Left ventricle myocardium inferior (tissue), 1 donor: Measurements from ENCODE around the gene SLC28A1. TPM values are rescaled to one million over a fixed set of nuclear protein-coding genes. Genes with fewer than 3 reads are reported as not detected.
A peak's percentile ranks its signal among the peaks of the same experiment; 100 is the strongest.

Experiments used
- DNase-seq: peaks from one replicate; pipeline ENCODE4 v3.0.0-alpha.2; 2020
- H3K27ac ChIP-seq: fragments of 200-600 bp; replicated peaks from 2 replicates; pipeline ENCODE4 v1.8.0; 2021
- H3K27me3 ChIP-seq: fragments of 200-600 bp; 2 replicates; pipeline ENCODE4 v1.8.0; 2021; ENCODE audit warnings: low read depth
- H3K36me3 ChIP-seq: fragments of 200-600 bp; 2 replicates; pipeline ENCODE4 v1.8.0; 2021
- H3K4me1 ChIP-seq: fragments of 200-600 bp; 2 replicates; pipeline ENCODE4 v1.8.0; 2021
- H3K4me3 ChIP-seq: fragments of 200-600 bp; 2 replicates; pipeline ENCODE4 v1.8.0; 2021; ENCODE audit warnings: mild to moderate bottlenecking, moderate library complexity
- H3K9me3 ChIP-seq: fragments of 200-600 bp; replicated peaks from 2 replicates; pipeline ENCODE4 v1.8.0; 2021
- CTCF ChIP-seq: fragments of 200-600 bp; IDR thresholded peaks from 2 replicates; pipeline ENCODE4 v1.8.0; 2021; ENCODE audit warnings: antibody characterized with exemption, mild to moderate bottlenecking, borderline replicate concordance
- intact Hi-C: fragments of 100-400 bp; cut with micrococcal nuclease; formaldehyde crosslinking; loops from one replicate; pipeline ENCODE4 v1.11.0; 2022
- total RNA-seq: library from RNA; stranded (reverse); fragmentation: NEBNext Ultra II Directional; extraction: Animal tissue kit (Norgen Biotek cat#: 25700); gene quantifications from one replicate; pipeline ENCODE4 v1.2.1, GENCODE V29; 2021
- donor health status: DM: no; HTN: yes; CAD: no; lungs with severe emphysema.

The SLC28A1 gene
- total RNA-seq, 1 donor from 2014 or later: 0.91 TPM

GRCh38 chr15:84940399-84940798 is 55.9 kb downstream of the SLC28A1 start:
- Histone ChIP-seq H3K27ac (no peak overlapping the region), H3K36me3 (no peaks in the 10 kb centered on the region), H3K4me3 (no peak overlapping the region), H3K9me3 (no peaks in the 10 kb centered on the region), H3K4me1 (peaks cover 14% of the 10 kb centered on the region), H3K27me3 (no peaks in the 10 kb centered on the region)
- TF ChIP-seq CTCF: no peak
- DNase-seq: no peak
- intact Hi-C loops: no loop called here

GRCh38 chr15:84942456-84942855 is 58.0 kb downstream of the SLC28A1 start:
- Histone ChIP-seq H3K9me3 (no peaks in the 10 kb centered on the region), H3K27ac (no peak overlapping the region), H3K4me1 (peaks cover 24% of the 10 kb centered on the region), H3K27me3 (no peaks in the 10 kb centered on the region), H3K36me3 (no peaks in the 10 kb centered on the region), H3K4me3 (no peak overlapping the region)
- TF ChIP-seq CTCF: no peak
- intact Hi-C loops: no loop called here
- no peak for DNase-seq

- no peak for TF ChIP-seq CTCF
- H3K36me3 ChIP-seq: no peaks in the 10 kb centered on the region
- DNase-seq: no peak
- H3K27me3 ChIP-seq: no peaks in the 10 kb centered on the region
- no peaks in the 10 kb centered on the region for H3K9me3 ChIP-seq
- intact Hi-C loops: no loop called here
- peaks cover 38% of the 10 kb centered on the region for H3K4me1 ChIP-seq
- peak overlapping the region; percentile 74 for H3K27ac ChIP-seq
- H3K4me3 ChIP-seq: peak overlapping the region; percentile 36
These were observed 59.8 kb downstream of the SLC28A1 start for GRCh38 chr15:84944311-84944710.

- no peak for TF ChIP-seq CTCF
- intact Hi-C loops: no loop called here
- peak overlapping the region; percentile 74 for H3K27ac ChIP-seq
- H3K4me3 ChIP-seq: peak overlapping the region; percentile 36
- peaks cover 38% of the 10 kb centered on the region for H3K4me1 ChIP-seq
- H3K27me3 ChIP-seq: no peaks in the 10 kb centered on the region
- DNase-seq: no peak
- no peaks in the 10 kb centered on the region for H3K36me3 ChIP-seq
- H3K9me3 ChIP-seq: no peaks in the 10 kb centered on the region
These were observed 60.4 kb downstream of the SLC28A1 start for GRCh38 chr15:84944861-84945260.

GRCh38 chr15:84946772-84947489 is 62.5 kb downstream of the SLC28A1 start:
- peak; percentile 48 for DNase-seq
- Histone ChIP-seq H3K4me1 (peaks cover 38% of the 10 kb centered on the region), H3K4me3 (no peak overlapping the region), H3K27me3 (no peaks in the 10 kb centered on the region), H3K9me3 (no peaks in the 10 kb centered on the region), H3K27ac (peak overlapping the region; percentile 55), H3K36me3 (no peaks in the 10 kb centered on the region)
- no peak for TF ChIP-seq CTCF
- intact Hi-C loops: no loop called here
